Measurements from ENCODE around the gene GPR143. TPM values are rescaled to one million over a fixed set of nuclear protein-coding genes. Genes with fewer than 3 reads are reported as not detected.
"Not testable (repeated sequence)": the region's sequence is repeated elsewhere in the genome, so short reads cannot be mapped to it uniquely, and the experiment has no call there.

The GPR143 gene
- total RNA-seq, 2 experiments from 2014 or later, result not detected

DNA sequence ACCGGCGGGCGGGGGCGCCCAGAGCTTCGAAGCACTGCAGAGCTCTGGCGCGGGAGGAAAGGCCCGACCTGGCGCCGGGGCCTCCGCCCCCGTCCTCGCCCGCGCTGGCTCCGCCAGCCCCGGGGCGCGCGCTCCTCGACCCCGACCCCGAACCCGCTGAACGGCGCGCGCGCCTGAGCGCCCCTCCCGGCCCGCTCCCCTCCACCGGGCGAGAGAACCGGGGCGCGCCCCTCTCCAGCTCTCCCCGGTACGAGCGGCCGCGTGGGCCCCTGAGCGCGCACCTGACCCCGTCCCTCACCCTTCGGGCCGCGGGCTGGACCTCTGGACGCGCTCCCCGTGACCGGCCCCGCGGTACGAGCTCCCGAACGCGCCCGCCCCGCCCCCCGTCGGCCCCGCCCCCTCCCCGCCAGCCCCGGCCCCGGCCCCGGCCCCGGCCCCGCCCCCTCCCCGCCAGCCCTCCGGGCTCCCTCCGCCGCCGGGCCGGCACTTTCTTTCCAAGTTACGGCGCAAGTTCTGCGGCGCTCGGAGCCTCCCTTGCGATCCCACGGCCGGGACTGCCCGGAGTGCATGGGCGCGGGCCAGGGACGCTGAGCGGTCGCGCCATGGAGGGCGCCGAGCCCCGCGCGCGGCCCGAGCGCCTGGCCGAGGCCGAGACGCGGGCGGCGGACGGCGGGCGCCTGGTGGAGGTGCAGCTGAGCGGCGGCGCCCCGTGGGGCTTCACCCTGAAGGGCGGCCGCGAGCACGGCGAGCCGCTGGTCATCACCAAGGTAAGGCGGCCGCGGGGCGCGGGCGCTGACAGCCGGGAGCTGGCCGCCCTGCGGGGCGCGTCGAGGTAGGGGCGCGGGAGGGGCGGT, 20.5 kb upstream of the GPR143 start, which contains the start of gene SHROOM2:
TSS of gene SHROOM2 (plus strand) at position 486 of the 854 bp plus-strand sequence. CDS start at position 603, 117 bp downstream.
- Mint-ChIP-seq H3K36me3 (no peaks in the 10 kb centered on the region), H3K27ac (no peak within 1 kb of the TSS), H3K27me3 (peaks cover 31% of the 10 kb centered on the region), H3K4me3 (peak within 1 kb of the TSS; percentile 28), H3K4me1 (no peaks in the 10 kb centered on the region), H3K9me3 (no peaks in the 10 kb centered on the region)
- DNase-seq (peak; percentile 24), ATAC-seq (ENCODE audit: low read depth) (no peak)
- POLR2A ChIA-PET, result no interaction called here

DNA sequence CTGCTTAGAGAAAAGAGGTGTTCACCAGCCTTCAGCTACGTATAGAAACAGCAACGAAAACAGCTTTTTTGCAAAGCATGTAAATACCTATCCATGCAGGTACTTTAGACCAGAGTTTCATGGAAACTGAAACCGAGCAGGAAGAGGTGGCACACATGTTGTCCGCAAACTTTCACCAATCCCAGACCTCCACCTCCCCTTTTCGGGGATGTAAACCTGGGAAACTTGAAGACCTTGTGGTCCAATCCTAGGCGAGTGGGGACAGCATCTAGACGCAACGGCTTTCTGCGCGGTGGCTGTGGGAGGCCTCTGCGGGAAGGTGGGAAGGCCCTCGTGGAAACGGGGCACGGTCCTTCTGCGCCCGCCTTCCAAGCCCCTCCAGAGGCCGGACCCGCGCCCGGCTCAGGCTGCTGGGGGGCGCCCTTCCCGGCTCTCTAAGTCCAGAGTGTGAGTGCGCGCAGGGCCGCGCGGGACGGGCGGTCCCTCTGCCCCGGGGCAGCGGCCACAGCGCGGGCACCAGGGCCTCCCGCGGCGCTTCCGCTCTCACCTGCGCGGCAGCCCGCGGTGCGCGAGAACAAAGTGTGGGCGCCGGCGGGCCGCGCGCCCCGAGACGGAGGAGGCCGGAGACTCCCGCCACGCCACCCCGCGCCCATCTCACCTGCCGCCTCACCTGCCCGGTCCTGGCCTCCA, 19.8 kb upstream of the GPR143 start:
- no peaks in the 10 kb centered on the region for H3K36me3 Mint-ChIP-seq
- ATAC-seq (ENCODE audit: low read depth) (no peak), DNase-seq (peak; percentile 24)
- no peaks in the 10 kb centered on the region for H3K4me1 Mint-ChIP-seq
- H3K4me3 Mint-ChIP-seq, result no peak overlapping the region
- POLR2A ChIA-PET, result no interaction called here
- peaks cover 29% of the 10 kb centered on the region for H3K27me3 Mint-ChIP-seq
- no peak overlapping the region for H3K27ac Mint-ChIP-seq
- no peaks in the 10 kb centered on the region for H3K9me3 Mint-ChIP-seq

DNA sequence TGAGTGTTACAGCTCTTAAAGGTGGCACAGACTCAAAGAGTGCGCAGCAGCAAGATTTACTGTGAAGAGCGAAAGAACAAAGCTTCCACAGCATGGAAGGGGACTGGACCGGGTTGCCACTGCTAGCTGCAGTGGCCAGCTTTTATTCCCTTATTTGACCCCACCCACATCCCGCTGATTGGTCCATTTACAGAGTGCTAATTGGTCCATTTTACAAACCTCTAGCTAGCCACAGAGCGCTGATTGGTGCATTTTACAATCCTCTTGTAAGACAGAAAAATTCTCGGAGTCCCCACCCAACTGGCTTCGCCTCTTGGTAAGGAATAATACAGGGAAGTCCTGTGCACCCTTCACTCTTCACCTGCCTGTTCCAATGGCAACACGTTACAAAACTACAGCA, 18.7 kb upstream of the GPR143 start:
- ATAC-seq (ENCODE audit: low read depth) (no peak), DNase-seq (no peak)
- Mint-ChIP-seq H3K36me3 (no peaks in the 10 kb centered on the region), H3K4me3 (no peak overlapping the region), H3K27ac (no peak overlapping the region), H3K27me3 (peaks cover 29% of the 10 kb centered on the region), H3K4me1 (no peaks in the 10 kb centered on the region), H3K9me3 (no peaks in the 10 kb centered on the region)
- POLR2A ChIA-PET, result no interaction called here

DNA sequence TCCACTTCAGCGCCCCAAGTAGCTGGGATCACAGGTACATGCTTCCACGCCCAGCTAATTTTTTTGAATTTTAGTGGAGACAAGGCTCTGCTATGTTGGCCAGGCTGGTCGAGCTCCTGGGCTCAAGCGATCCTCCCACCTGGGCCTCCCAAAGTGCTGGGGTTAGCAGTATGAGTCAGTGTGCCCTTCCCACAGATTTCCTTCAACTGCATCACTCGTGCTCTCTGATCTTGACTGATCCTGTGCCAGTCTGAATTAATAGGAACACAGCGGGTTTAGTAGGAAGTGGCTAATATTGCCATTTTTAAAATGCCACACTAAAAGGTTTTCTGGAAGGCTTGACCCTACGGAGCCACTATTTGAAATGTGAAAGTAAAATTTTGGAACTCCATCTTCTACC, 16.3 kb upstream of the GPR143 start:
- no peak for DNase-seq
- ATAC-seq (ENCODE audit: low read depth), result no peak
- Mint-ChIP-seq H3K9me3 (no peaks in the 10 kb centered on the region), H3K27ac (no peak overlapping the region), H3K36me3 (no peaks in the 10 kb centered on the region), H3K27me3 (peaks cover 12% of the 10 kb centered on the region), H3K4me1 (no peaks in the 10 kb centered on the region), H3K4me3 (no peak overlapping the region)
- POLR2A ChIA-PET, result no interaction called here

DNA sequence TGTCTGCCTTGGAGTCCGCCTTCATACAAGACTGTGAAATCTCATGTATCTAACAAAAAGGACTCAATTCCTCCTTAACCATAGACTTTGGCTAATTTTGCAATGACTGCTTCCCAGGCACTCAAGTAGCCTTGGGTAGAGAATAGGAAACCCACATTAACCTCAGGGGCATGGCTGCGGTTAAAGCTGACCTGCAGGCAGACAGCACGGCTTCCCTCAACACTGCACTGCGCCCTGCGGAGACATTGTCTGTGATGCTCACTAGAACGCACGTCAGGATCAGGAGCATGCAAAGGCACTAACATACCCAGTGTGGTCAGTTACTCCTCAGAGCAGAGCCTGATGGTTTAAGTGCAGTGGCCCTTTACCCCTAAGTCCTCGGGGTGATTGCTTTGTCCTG, 10.3 kb upstream of the GPR143 start:
- DNase-seq (no peak), ATAC-seq (ENCODE audit: low read depth) (no peak)
- POLR2A ChIA-PET, result no interaction called here
- peaks cover 22% of the 10 kb centered on the region for H3K27me3 Mint-ChIP-seq
- H3K4me1 Mint-ChIP-seq, result no peaks in the 10 kb centered on the region
- H3K27ac Mint-ChIP-seq, result no peak overlapping the region
- no peak overlapping the region for H3K4me3 Mint-ChIP-seq
- no peaks in the 10 kb centered on the region for H3K9me3 Mint-ChIP-seq
- no peaks in the 10 kb centered on the region for H3K36me3 Mint-ChIP-seq

DNA sequence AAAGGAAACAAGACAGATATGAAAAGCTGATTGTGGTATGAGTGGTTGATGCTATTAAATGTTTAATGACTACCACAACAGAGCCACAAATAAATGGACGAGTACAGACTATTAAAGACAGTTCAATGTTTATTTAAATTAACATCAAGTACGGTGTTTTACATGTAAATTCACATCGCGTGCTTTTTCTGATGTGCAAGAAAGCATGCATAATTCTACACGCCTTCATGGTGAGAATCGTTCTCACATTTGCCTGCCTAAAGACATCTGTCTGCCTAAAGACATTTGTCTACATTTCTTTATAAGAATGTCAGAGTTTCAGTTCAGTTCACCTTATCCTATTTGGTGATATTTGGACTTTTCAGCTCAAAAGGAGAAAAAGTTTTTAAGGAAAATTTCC, 7.3 kb upstream of the GPR143 start:
- H3K36me3 Mint-ChIP-seq, result no peaks in the 10 kb centered on the region
- no peak for DNase-seq
- no peak overlapping the region for H3K4me3 Mint-ChIP-seq
- POLR2A ChIA-PET, result interaction anchor here (0.7 kb wide), 1 partner anchor 1044 kb away, joined by 4 read pairs; no protein-coding TSS in a partner anchor
- H3K4me1 Mint-ChIP-seq, result peaks cover under 1% of the 10 kb centered on the region
- H3K27me3 Mint-ChIP-seq, result peaks cover 24% of the 10 kb centered on the region
- ATAC-seq (ENCODE audit: low read depth), result no peak
- no peaks in the 10 kb centered on the region for H3K9me3 Mint-ChIP-seq
- H3K27ac Mint-ChIP-seq, result no peak overlapping the region

DNA sequence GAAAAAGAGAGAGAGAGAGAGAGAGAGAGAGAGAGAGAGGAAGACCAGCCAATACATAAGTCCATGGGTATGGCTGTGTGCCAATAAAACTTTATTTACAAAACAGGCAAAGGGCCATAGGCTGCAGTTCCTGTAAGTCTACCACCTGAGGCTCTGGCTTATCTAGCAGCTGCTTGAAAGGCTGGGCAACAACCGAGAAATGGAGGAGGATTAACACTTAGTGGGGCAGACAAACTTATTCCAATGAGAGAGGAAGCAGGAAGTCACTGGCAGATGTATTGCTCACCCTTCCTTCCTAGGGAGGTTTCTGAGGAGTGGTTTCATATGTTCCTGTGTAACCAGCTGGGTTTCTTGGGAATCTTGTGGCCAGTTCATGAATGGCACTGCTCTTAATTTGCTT, 4.7 kb upstream of the GPR143 start:
- Mint-ChIP-seq H3K4me1 (peaks cover 2% of the 10 kb centered on the region), H3K36me3 (no peaks in the 10 kb centered on the region), H3K9me3 (no peaks in the 10 kb centered on the region), H3K27ac (no peak overlapping the region), H3K27me3 (peaks cover 24% of the 10 kb centered on the region), H3K4me3 (no peak overlapping the region)
- DNase-seq, result no peak
- POLR2A ChIA-PET, result no interaction called here
- no peak for ATAC-seq (ENCODE audit: low read depth)

DNA sequence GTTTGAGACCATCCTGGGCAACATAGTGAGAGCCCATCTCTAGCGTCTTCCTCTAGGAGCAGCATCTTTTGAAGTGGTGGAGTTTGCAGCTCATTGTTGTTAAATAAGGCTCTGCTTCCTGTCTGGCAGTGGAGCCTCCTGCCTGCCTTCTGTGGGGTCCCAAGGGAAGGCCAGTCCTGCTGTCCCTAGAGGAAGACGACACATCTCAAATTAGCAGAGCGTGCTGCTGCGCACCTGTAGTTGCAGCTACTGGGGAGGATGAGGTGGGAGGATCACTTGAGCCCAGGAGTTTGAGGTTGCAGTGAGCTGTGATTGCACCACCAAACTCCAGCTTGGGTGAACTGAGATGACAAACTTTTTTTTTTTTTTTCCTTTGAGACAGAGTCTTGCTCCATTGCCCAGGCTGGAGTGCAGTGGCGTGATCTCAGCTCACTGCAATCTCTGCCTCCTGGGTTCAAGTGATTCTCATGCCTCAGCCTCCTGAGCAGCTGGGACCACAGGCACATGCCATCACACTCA, 2.7 kb upstream of the GPR143 start:
- DNase-seq; H3K4me3 Mint-ChIP-seq; H3K27ac Mint-ChIP-seq; ATAC-seq (ENCODE audit: low read depth); H3K4me1 Mint-ChIP-seq; H3K9me3 Mint-ChIP-seq; POLR2A ChIA-PET; H3K36me3 Mint-ChIP-seq: not testable (repeated sequence)
- H3K27me3 Mint-ChIP-seq, result peaks cover 22% of the 10 kb centered on the region

DNA sequence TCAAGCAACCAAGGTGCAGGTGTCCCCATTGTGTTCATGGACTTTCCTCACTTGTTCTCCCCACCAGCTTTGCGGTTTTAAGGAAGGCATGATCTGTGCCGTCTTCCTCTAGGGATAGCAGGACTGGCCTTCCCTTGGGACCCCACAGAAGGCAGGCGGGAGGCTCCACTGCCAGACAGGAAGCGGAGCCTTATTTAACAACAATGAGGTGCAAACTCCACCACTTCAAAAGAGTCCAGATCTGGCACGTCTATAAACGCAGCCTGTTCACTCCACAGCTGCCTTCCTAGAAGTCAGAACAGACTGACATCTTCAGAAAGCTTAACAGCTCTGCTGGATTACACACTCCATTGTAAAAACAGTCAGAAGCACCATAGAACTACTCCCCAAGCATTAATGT, 1.7 kb upstream of the GPR143 start:
- Mint-ChIP-seq H3K36me3 (no peaks in the 10 kb centered on the region), H3K27ac (no peak overlapping the region)

DNA sequence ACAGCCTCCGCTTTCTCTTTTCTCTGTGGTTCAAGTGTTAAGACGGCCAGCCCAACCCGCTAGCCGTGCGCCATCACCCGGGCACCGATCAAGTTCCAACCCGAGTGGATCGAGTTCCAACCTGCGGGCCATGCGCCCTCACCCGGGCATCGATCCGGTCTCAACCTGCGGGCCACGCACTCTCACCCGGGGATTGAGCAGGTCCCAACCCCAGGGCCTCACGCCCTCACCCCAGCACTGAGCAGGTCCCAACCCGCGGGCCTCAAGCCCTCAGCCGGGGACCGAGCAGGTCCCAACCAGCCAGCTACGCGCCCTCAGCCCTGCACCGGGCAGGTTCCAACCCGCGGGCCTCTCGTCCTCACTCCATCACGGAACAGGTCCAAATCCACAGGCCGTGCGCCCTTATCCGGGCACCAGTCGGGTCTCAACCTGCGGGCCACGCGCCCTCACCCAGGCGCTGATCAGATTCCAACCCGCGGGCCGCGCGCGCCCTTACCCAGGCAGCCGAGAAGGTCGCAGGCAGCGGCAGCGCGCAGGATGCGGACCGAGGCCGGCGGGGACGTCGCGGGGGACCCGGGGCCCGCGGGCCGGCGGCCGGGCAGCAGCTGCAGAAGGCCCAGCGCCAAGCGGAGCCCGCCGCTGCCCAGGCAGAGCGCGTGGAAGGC, 443 bp downstream of the GPR143 start:
- Mint-ChIP-seq H3K9me3 (no peaks in the 10 kb centered on the region), H3K27ac (no peak overlapping the region), H3K36me3 (no peaks in the 10 kb centered on the region), H3K4me1 (peaks cover 2% of the 10 kb centered on the region), H3K4me3 (no peak overlapping the region), H3K27me3 (peaks cover 26% of the 10 kb centered on the region)
- POLR2A ChIA-PET, result no interaction called here
- DNase-seq (no peak), ATAC-seq (ENCODE audit: low read depth) (no peak)

More for the DNA sequence above, 1.7 kb upstream of the GPR143 start:
- Mint-ChIP-seq H3K9me3 (no peaks in the 10 kb centered on the region), H3K27me3 (peaks cover 27% of the 10 kb centered on the region), H3K4me1 (peaks cover 2% of the 10 kb centered on the region), H3K4me3 (no peak overlapping the region)
- DNase-seq (no peak), ATAC-seq (ENCODE audit: low read depth) (no peak)
- POLR2A ChIA-PET, result no interaction called here

DNA sequence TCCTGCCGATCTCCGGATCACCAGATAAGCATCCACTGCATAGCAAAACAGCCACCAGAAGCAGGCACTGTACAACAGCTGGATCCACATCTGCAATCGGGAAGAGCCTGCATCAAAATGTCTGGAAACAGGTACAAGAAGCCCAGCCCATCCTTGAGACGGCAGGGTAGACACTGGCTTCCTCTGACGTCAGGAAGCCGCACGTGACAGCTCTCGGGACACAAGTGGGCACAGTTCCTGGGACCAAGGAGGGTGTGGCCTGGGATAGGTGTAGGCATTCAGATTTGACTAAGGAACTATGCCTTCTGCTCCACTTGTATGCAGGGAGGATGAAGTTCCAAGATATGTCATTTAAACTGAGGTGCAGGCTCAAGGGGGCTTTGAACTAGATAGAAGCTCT, 6.3 kb downstream of the GPR143 start:
- Mint-ChIP-seq H3K36me3 (no peaks in the 10 kb centered on the region), H3K4me3 (no peak overlapping the region), H3K4me1 (no peaks in the 10 kb centered on the region), H3K27me3 (peaks cover 9% of the 10 kb centered on the region), H3K9me3 (peaks cover 2% of the 10 kb centered on the region), H3K27ac (no peak overlapping the region)
- DNase-seq (no peak), ATAC-seq (ENCODE audit: low read depth) (no peak)
- POLR2A ChIA-PET, result no interaction called here

DNA sequence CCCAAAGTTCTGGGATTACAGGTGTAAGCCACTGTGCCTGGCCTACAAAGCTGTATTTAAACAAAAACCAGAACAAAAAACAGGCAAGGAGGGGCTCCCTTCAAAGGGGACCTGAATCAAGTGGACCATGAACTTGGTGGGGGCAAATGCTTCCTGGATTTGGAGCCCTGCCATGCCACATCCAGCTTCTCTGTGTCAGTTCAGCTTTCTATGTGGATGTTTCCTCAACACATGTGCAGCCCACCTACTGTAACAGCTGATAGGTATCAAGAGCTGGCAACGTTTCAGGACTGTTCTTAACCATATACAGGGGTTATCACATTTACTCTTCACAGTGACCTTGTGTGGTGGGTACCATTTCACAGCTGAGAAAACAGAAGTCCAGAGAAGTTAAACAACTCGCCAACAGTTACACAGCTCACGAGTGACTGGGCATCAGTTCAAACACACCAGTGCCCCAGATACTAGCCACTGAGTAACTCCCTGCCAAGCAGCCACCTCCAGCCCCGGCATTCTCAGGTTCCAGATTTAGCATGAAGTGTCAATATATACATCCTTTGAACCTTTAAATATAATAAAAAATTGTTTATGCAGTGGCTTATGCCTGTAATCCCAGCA, 7.5 kb downstream of the GPR143 start:
- H3K27ac Mint-ChIP-seq, result no peak overlapping the region
- peaks cover 2% of the 10 kb centered on the region for H3K9me3 Mint-ChIP-seq
- DNase-seq, result no peak
- no peaks in the 10 kb centered on the region for H3K36me3 Mint-ChIP-seq
- H3K4me1 Mint-ChIP-seq, result no peaks in the 10 kb centered on the region
- H3K27me3 Mint-ChIP-seq, result peaks cover 5% of the 10 kb centered on the region
- ATAC-seq (ENCODE audit: low read depth), result no peak
- POLR2A ChIA-PET, result no interaction called here
- H3K4me3 Mint-ChIP-seq, result no peak overlapping the region

DNA sequence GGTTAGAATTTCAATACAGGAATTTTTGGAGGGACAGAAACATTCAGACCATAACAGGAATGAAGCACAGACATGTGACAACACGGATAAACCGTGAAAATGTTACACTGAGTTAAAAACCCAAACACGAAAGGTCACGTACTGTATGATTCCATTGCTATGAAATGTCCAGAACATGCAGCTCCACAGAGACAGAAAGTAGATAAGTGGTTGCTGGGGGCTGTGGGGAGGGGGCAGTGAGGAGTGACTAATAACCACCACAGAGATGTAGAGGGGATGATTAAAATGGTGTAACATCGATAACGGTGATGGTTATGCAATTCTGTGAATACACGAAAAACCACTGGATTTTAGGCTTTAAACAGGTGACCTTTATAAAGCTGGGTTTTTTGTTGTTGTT, 8.3 kb downstream of the GPR143 start:
- no peak overlapping the region for H3K4me3 Mint-ChIP-seq
- DNase-seq (no peak), ATAC-seq (ENCODE audit: low read depth) (no peak)
- H3K9me3 Mint-ChIP-seq, result peaks cover 2% of the 10 kb centered on the region
- no peaks in the 10 kb centered on the region for H3K36me3 Mint-ChIP-seq
- H3K4me1 Mint-ChIP-seq, result no peaks in the 10 kb centered on the region
- peaks cover 2% of the 10 kb centered on the region for H3K27me3 Mint-ChIP-seq
- POLR2A ChIA-PET, result no interaction called here
- H3K27ac Mint-ChIP-seq, result no peak overlapping the region

All from activated naive CD8-positive, alpha-beta T cell treated with anti-CD3 and anti-CD28 coated beads, Interleukin-2, amount 10 ng/mL, durations not matched to agents 7 days and 5 days (primary cell).